ENCODE data around the gene NOCT. TPM values are rescaled to one million over a fixed set of nuclear protein-coding genes. Genes with fewer than 3 reads are reported as not detected.
A peak's percentile ranks its signal among the peaks of the same experiment; 100 is the strongest.

The NOCT gene
- total RNA-seq, 2 donors from 2014 or later = 9.6 to 10.9 TPM

DNA sequence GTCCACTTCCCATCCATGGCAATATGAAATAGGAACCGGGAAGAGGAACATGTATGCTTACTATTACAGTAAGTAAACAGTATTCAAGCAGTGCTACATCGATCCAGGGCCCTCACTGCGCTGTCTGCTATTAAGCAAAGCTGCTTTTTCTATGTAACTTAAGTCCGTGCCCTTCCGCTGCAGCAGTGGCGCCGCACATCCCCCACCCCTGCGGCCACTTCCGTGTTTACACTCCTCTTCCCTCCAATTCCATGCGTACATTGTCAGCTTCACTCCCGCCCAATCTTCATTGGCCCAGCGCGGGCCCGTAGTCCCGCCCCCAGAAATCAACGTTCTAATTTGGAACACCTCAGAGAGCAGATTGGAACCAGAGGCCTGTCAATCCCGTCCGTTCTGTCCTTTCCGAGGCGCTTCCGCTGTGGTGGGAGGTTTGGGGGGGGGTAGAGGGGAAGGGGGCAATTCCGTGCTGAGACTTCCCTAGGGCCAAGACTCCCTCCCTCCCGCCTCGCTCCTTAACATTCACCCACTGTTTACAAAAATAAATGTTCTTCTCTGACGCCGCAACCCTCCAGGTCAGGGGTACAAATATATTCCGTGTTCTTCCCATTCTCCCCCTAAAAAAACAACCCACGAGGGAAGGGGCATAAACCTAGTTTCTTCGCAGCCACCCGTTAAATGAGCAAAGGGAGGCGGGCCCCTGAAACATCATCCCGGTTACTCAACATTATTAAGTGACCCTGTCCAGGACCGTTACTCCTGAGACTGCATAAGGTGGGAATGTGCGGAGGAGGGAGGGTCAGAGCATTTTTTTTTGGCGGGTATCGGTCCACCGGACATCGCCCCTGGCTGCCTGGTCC is 67.4 kb downstream of the NOCT start:
- Histone ChIP-seq H3K4me1 (ENCODE audit: control insufficient read depth in 1 of 2, low read depth in 2 of 2) (peaks cover 15 to 27% of the 10 kb centered on the region in 2 donors), H3K9me3 (no peaks in the 10 kb centered on the region), H3K36me3 (no peaks in the 10 kb centered on the region), H3K27me3 (replicated peaks; ENCODE audit: insufficient read depth) (no peaks in the 10 kb centered on the region), H3K27ac (peak overlapping the region; percentile 89 to 96), H3K4me3 (peak overlapping the region; percentile 83)
- DNase-seq (ENCODE audit: low spot score) (peak; percentile 89), ATAC-seq (ENCODE audit: insufficient number of reproducible peaks, low FRiP score, low read depth) (peak; percentile 97)
- TF ChIP-seq, protein P1, sequence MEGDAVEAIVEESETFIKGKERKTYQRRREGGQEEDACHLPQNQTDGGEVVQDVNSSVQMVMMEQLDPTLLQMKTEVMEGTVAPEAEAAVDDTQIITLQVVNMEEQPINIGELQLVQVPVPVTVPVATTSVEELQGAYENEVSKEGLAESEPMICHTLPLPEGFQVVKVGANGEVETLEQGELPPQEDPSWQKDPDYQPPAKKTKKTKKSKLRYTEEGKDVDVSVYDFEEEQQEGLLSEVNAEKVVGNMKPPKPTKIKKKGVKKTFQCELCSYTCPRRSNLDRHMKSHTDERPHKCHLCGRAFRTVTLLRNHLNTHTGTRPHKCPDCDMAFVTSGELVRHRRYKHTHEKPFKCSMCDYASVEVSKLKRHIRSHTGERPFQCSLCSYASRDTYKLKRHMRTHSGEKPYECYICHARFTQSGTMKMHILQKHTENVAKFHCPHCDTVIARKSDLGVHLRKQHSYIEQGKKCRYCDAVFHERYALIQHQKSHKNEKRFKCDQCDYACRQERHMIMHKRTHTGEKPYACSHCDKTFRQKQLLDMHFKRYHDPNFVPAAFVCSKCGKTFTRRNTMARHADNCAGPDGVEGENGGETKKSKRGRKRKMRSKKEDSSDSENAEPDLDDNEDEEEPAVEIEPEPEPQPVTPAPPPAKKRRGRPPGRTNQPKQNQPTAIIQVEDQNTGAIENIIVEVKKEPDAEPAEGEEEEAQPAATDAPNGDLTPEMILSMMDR (IDR thresholded peaks at IDR 0.05) = no peak

DNA sequence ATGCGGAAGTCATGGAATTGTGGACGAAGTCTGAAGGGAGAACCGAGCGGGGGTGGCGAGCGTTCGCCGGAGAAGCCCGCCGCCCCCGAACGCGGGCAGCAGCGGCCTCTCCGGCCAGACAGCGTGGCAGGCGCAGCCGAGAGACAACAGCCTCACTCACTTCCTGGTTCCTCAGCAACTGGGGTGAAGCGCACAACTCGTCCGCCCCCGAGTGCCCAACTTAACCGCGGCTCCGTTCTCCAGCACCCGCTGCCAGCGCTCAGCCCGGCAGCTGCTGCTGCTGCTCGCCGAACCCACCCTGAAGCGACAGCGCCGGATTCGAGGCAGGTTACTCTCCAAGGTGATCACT is 68.0 kb downstream of the NOCT start:
- H3K27ac ChIP-seq = peak overlapping the region; percentile 89 to 96
- no peaks in the 10 kb centered on the region for H3K36me3 ChIP-seq
- no peaks in the 10 kb centered on the region for H3K9me3 ChIP-seq
- peak overlapping the region; percentile 83 for H3K4me3 ChIP-seq
- no peak for DNase-seq (ENCODE audit: low spot score)
- peaks cover 15 to 23% of the 10 kb centered on the region in 2 donors for H3K4me1 ChIP-seq (ENCODE audit: control insufficient read depth in 1 of 2, low read depth in 2 of 2)
- ATAC-seq (ENCODE audit: insufficient number of reproducible peaks, low FRiP score, low read depth) = no peak
- H3K27me3 ChIP-seq (replicated peaks; ENCODE audit: insufficient read depth) = no peaks in the 10 kb centered on the region
- TF ChIP-seq, protein P1 (IDR thresholded peaks at IDR 0.05) = peak; percentile 18

DNA sequence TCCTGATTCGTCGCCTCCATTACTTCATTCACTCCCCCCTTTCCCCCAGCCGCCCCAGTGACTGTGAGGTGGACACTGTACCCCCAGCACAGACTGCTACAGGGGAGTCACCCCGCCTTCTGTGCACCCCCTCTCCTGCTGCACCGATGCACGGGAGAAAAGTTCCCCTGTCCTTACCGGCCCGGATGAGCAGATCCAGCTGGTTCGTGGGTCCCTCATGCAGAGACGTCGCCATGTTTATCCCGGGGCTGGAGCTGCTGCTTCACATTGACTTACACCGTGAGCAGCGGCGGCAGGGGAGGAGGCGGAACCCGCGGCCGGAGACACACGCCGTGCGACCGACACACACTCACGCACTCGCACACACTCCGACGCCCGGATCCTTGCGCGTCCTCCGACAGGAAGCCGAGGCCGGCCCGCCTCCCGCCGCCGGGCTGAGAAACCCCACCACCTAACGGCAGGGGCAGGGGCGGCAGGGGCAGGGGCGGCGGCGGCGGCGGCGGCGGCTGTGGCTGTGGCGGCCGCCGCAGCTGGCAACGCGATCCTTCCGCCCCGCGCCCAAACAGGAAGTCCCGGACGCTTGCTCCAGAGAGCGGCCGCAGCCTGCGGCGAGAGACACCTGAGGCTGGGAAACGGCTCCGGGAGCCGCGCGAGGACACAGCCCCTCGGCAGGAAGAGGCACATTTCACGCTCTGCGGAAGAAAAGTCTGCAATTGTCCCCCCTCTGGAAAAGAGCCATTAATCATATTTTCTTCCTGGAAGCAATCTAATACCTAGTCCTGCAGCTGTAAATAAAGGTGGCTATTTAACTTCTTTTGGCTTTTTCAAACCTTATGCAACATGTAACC is 68.6 kb downstream of the NOCT start:
- DNase-seq (ENCODE audit: low spot score) = peak; percentile 41
- no peaks in the 10 kb centered on the region for H3K36me3 ChIP-seq

DNA sequence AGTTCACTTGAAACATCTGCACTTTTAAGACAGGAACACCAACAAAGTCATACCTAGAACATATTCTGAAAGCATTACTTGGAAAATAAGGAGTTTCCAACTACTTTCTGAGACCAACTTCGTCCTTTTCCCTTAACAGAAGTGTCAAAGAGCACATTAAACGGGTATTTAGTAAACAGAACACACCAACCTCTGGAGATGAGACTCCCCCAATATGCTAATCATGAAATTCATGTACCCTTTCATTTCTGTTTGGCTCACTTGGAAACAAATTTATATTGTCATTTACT is 69.2 kb downstream of the NOCT start:
- ATAC-seq (ENCODE audit: insufficient number of reproducible peaks, low FRiP score, low read depth) (no peak), DNase-seq (ENCODE audit: low spot score) (no peak)
- no peaks in the 10 kb centered on the region for H3K9me3 ChIP-seq
- no peaks in the 10 kb centered on the region for H3K36me3 ChIP-seq
- TF ChIP-seq, protein P1 (IDR thresholded peaks at IDR 0.05) = no peak
- peaks cover 15 to 23% of the 10 kb centered on the region in 2 donors for H3K4me1 ChIP-seq (ENCODE audit: control insufficient read depth in 1 of 2, low read depth in 2 of 2)
- H3K27ac ChIP-seq = peak overlapping the region; percentile 89 to 96
- peak overlapping the region; percentile 83 for H3K4me3 ChIP-seq
- H3K27me3 ChIP-seq (replicated peaks; ENCODE audit: insufficient read depth) = no peaks in the 10 kb centered on the region

More for the DNA sequence above, 68.6 kb downstream of the NOCT start:
- peak; percentile 35 for ATAC-seq (ENCODE audit: insufficient number of reproducible peaks, low FRiP score, low read depth)
- Histone ChIP-seq H3K4me3 (peak overlapping the region; percentile 83), H3K27me3 (replicated peaks; ENCODE audit: insufficient read depth) (no peaks in the 10 kb centered on the region), H3K27ac (peak overlapping the region; percentile 89 to 96), H3K9me3 (no peaks in the 10 kb centered on the region), H3K4me1 (ENCODE audit: control insufficient read depth in 1 of 2, low read depth in 2 of 2) (peaks cover 15 to 23% of the 10 kb centered on the region in 2 donors)
- TF ChIP-seq, protein P1 (IDR thresholded peaks at IDR 0.05) = no peak

DNA sequence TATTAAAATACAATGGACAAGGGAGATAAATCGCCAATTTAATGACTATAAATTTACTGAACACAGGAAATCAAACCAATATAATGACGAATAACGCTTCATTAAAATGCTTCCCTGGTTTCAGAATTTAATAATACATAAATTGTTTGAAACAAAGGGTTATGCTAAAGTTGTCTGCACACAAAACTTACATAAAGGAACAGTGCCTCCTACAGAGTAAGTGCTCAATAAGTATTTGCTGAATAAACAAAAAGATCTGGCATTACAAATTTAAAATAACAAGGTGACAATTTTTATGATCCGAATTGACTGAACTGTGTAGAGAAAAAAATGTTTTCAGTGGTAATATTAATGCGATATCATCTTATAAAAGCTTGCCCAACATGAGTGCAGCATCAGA is 69.6 kb downstream of the NOCT start:
- peak overlapping the region; percentile 83 for H3K4me3 ChIP-seq
- peaks cover 15 to 20% of the 10 kb centered on the region in 2 donors for H3K4me1 ChIP-seq (ENCODE audit: control insufficient read depth in 1 of 2, low read depth in 2 of 2)
- H3K27me3 ChIP-seq (replicated peaks; ENCODE audit: insufficient read depth) = no peaks in the 10 kb centered on the region
- H3K9me3 ChIP-seq = no peaks in the 10 kb centered on the region
- peak overlapping the region; percentile 89 to 96 for H3K27ac ChIP-seq
- DNase-seq (ENCODE audit: low spot score) (no peak), ATAC-seq (ENCODE audit: insufficient number of reproducible peaks, low FRiP score, low read depth) (no peak)
- no peaks in the 10 kb centered on the region for H3K36me3 ChIP-seq
- TF ChIP-seq, protein P1 (IDR thresholded peaks at IDR 0.05) = no peak

All from thoracic aorta (tissue), 2 donors.